MCF 10A (cell line): ENCODE measurements around the gene SMIM11. TPM values are rescaled to one million over a fixed set of nuclear protein-coding genes. Genes with fewer than 3 reads are reported as not detected.
A peak's percentile ranks its signal among the peaks of the same experiment; 100 is the strongest.
"Not testable (repeated sequence)": the region's sequence is repeated elsewhere in the genome, so short reads cannot be mapped to it uniquely, and the experiment has no call there.

Experiments used
- BruUV-seq: library from RNA; stranded (reverse); fragments of 400-500 nt; replicated peaks from 2 replicates; lab custom pipeline; 2021; lab: Mats Ljungman, UMichigan
- CTCF ChIA-PET: fragments of 300-600 bp; sonication (Branson Sonifier 250); formaldehyde crosslinking; extraction: SDS; loops from one replicate; lab custom pipeline; 2021; ENCODE audit warnings: antibody characterized with exemption, inconsistent platforms; lab: Yijun Ruan, JAX
- POLR2A ChIA-PET: fragments of 300-600, 350-650 bp; sonication (Branson Sonifier 250); formaldehyde crosslinking; extraction: SDS; loops from one replicate; lab custom pipeline; 2020; ENCODE audit warnings: antibody characterized with exemption, inconsistent platforms; lab: Yijun Ruan, JAX
- DNase-seq: peaks from one replicate; pipeline ENCODE4 v3.0.0-alpha.2; 2018; ENCODE audit not compliant: unreplicated experiment
- H3K27ac Mint-ChIP-seq: one replicate; pipeline ENCODE4 v1.8.0; 2022; ENCODE audit warnings: mild to moderate bottlenecking, low read depth, mixed read lengths; ENCODE audit not compliant: unreplicated experiment
- H3K27me3 Mint-ChIP-seq: one replicate; pipeline ENCODE4 v1.8.0; 2022; ENCODE audit warnings: mixed read lengths; ENCODE audit not compliant: insufficient read depth, unreplicated experiment
- H3K36me3 Mint-ChIP-seq: one replicate; pipeline ENCODE4 v1.8.0; 2022; ENCODE audit warnings: mild to moderate bottlenecking, moderate library complexity, mixed read lengths; ENCODE audit not compliant: insufficient read depth, unreplicated experiment
- H3K4me1 Mint-ChIP-seq: one replicate; pipeline ENCODE4 v1.8.0; 2022; ENCODE audit warnings: mixed read lengths; ENCODE audit not compliant: insufficient read depth, unreplicated experiment
- H3K4me3 Mint-ChIP-seq: one replicate; pipeline ENCODE4 v1.8.0; 2022; ENCODE audit warnings: mild to moderate bottlenecking, moderate library complexity, mixed read lengths; ENCODE audit not compliant: unreplicated experiment
- H3K9me3 Mint-ChIP-seq: one replicate; pipeline ENCODE4 v1.8.0; 2022; ENCODE audit warnings: mixed read lengths; ENCODE audit not compliant: unreplicated experiment
- intact Hi-C: fragments of 100-400 bp; cut with micrococcal nuclease; formaldehyde crosslinking; loops from 2 replicates; pipeline ENCODE4 v1.14.1; 2022
- total RNA-seq: library from RNA; stranded (reverse); gene quantifications from 2 replicates; pipeline ENCODE4 v1.2.3, GENCODE V29; 2022
- TF ChIP-seq, protein P1 (sequence below): fragments of 200-600 bp; IDR thresholded peaks from one replicate; pipeline ENCODE4 v1.8.0; 2022; ENCODE audit warnings: antibody characterized with exemption, mild to moderate bottlenecking; ENCODE audit not compliant: unreplicated experiment

Gene SMIM11
- total RNA-seq, 1 experiment from 2014 or later, result 6.8 TPM

DNA sequence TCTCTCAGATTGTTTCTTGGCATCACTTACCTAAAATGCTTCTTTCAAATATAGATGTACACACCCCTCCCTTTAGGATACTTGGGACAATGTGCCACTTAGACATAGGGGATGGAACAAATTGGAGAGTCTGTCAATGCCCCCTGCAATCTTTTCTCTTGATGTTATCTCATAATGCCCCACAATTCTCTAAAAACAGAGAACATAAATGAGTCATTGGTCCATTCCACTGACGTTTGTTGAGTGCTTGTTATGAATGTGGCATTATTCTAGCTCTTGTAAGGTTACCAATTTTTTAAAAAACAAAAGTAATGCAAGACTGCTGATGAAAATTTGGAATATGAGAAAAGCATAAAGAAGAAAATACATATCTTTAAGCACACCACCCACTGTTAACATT lies 5.6 kb upstream of the SMIM11 start:
- Mint-ChIP-seq H3K4me3 (no peak overlapping the region), H3K36me3 (no peaks in the 10 kb centered on the region), H3K27ac (no peak overlapping the region), H3K27me3 (no peaks in the 10 kb centered on the region), H3K9me3 (no peaks in the 10 kb centered on the region), H3K4me1 (no peaks in the 10 kb centered on the region)
- CTCF ChIA-PET, result no interaction called here
- TF ChIP-seq, protein P1, sequence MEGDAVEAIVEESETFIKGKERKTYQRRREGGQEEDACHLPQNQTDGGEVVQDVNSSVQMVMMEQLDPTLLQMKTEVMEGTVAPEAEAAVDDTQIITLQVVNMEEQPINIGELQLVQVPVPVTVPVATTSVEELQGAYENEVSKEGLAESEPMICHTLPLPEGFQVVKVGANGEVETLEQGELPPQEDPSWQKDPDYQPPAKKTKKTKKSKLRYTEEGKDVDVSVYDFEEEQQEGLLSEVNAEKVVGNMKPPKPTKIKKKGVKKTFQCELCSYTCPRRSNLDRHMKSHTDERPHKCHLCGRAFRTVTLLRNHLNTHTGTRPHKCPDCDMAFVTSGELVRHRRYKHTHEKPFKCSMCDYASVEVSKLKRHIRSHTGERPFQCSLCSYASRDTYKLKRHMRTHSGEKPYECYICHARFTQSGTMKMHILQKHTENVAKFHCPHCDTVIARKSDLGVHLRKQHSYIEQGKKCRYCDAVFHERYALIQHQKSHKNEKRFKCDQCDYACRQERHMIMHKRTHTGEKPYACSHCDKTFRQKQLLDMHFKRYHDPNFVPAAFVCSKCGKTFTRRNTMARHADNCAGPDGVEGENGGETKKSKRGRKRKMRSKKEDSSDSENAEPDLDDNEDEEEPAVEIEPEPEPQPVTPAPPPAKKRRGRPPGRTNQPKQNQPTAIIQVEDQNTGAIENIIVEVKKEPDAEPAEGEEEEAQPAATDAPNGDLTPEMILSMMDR, result no peak
- DNase-seq, result no peak
- POLR2A ChIA-PET, result no interaction called here
- intact Hi-C loops, result no loop called here
- BruUV-seq, result no TSS peak

DNA sequence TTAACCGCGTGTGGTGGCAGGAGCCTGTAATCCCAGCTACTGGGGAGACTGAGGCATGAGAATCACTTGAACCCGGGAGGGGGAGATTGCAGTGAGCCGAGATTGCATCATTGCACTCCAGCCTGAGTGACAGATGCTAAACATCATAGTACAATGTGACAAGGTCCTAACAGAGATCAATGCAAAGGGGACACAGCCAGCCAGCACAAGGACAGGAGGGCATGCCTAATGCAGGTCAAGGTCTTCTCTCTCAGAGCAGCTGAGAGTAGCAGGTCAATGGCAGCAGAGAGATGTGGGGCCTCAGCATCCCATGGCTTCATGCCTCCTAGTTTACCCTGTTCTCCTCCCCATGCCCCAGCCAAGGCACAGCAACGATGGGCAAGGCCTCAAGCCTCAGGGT lies 3.0 kb upstream of the SMIM11 start:
- Mint-ChIP-seq H3K27ac (no peak overlapping the region), H3K4me3 (no peak overlapping the region), H3K9me3 (no peaks in the 10 kb centered on the region), H3K36me3 (no peaks in the 10 kb centered on the region), H3K4me1 (no peaks in the 10 kb centered on the region), H3K27me3 (no peaks in the 10 kb centered on the region)
- POLR2A ChIA-PET, result no interaction called here
- CTCF ChIA-PET, result interaction anchor here (3.2 kb wide), 1 partner anchor 10 kb away, joined by 12 read pairs; the partner anchor contains the start of gene KCNE2
- TF ChIP-seq, protein P1, result no peak
- no TSS peak for BruUV-seq
- intact Hi-C loops, result no loop called here
- DNase-seq, result no peak

DNA sequence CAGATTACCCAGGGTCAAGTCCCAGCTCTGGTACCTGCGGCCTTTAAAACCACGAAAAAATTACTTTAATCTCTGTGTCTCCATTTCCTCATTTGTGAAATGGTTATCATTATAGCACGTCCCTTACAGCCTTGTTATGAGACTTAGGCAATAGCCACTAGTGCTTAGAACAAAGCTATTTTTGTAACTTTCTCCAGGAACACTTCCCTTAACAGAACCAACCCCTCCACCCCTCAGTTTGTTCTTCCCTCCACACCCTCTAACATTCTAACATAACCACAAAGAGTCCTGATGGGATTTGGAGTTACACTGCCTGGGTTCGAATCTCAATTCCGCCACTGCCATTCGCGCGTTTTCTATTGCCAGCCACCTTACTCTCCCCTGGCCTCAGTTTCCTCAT lies 845 bp upstream of the SMIM11 start:
- H3K27ac Mint-ChIP-seq, intact Hi-C loops, CTCF ChIA-PET, H3K4me1 Mint-ChIP-seq, H3K36me3 Mint-ChIP-seq, H3K4me3 Mint-ChIP-seq, BruUV-seq, H3K27me3 Mint-ChIP-seq, POLR2A ChIA-PET, DNase-seq, H3K9me3 Mint-ChIP-seq: not testable (repeated sequence)

DNA sequence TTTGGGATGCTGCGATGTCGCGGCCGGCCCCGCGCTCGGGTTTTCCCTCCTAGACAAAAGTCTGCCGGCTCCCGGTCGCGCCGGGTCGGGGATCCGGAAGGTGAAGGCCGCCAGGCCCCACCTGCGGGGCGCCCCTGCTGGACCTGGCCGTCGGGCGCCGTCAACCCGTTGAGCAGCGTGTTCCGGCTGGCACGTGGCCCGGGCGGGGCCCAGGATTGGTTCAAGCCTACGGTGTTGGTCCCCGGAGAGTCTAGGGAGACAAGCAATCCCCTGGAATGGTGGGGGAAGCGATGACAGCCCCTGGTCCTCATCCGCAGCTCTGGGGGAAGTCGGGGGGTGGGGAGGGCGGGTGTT lies 289 bp downstream of the SMIM11 start:
- H3K9me3 Mint-ChIP-seq, POLR2A ChIA-PET, DNase-seq, H3K36me3 Mint-ChIP-seq, CTCF ChIA-PET, H3K27ac Mint-ChIP-seq, H3K4me3 Mint-ChIP-seq, H3K4me1 Mint-ChIP-seq, H3K27me3 Mint-ChIP-seq, intact Hi-C loops: not testable (repeated sequence)
- BruUV-seq, result TSS peak; percentile 64

DNA sequence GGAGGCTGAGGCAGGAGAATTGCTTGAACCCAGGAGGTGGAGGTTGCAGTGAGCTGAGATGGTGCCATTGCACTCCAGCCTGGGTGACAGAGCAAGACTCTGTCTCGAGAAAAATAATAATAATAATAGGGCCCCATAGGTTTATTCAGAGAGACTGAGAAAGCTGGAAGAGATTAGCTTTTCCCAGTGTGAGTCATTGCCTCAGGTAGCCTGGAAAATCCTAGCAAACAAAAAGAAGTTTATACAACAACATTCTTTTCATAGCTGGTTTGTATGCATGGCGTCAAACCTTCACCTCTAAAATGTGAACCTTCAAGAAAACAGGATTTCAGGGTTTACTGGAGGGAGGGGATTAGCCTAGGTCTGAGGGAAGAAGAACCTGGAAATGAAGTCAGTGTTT lies 7.8 kb downstream of the SMIM11 start:
- H3K4me1 Mint-ChIP-seq, POLR2A ChIA-PET, H3K27ac Mint-ChIP-seq, H3K4me3 Mint-ChIP-seq, H3K9me3 Mint-ChIP-seq, DNase-seq, BruUV-seq, CTCF ChIA-PET, H3K36me3 Mint-ChIP-seq, intact Hi-C loops, H3K27me3 Mint-ChIP-seq: not testable (repeated sequence)

DNA sequence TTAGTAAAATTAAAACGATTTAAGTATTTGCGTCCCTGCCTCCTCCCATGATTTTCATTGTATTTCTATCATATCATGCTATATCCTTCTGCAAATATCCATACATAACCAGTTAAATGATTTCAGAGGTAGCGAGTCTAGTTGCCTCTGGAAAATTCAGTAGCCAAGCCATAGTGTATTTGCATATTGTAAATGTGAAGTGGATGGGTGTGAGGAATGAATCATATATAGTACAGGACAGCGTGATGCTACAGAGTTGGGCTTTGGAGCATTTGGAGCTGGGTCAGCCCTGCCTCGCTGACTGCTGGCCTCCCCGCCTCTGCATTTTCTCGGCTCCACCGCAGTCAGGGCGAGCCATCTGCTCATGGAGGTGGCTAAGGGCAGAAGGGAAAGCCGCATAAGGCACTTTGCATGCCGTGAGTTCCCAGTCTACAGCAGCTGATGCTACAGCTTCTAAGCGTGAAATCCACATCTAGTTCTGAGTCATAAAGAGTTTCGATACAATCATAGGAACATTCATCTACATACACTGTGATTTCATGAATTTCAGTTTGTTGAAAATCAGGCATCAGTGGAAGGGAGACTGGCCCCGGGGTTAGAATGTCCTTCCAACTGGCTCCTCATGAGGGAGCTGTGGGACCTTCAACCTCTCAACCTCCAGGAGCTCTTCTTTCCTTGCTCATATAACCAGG lies 8.6 kb downstream of the SMIM11 start:
- POLR2A ChIA-PET, intact Hi-C loops: not testable (repeated sequence)

DNA sequence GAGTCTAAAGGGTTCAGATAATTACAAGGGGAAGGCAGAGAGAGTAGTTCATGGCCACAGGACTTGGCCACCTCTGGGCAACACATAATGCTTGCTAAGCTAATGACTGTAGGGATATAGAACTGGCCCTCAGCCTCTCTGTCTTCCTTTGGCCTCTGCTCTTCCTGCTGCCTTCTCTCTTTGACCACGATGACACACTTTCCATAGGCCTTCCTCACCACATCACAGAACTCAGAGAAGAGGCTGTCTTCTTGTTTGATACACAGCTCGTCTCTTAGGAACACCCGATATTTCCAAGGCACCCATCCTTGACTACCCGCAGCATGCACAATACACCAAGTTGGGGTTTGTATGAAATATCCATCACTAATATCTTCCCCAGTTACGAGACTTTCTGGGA lies 25.2 kb downstream of the SMIM11 start:
- POLR2A ChIA-PET, intact Hi-C loops, H3K27me3 Mint-ChIP-seq, H3K9me3 Mint-ChIP-seq, CTCF ChIA-PET, BruUV-seq, H3K27ac Mint-ChIP-seq, DNase-seq, H3K4me3 Mint-ChIP-seq, H3K4me1 Mint-ChIP-seq, H3K36me3 Mint-ChIP-seq: not testable (repeated sequence)

More for the DNA sequence above, 8.6 kb downstream of the SMIM11 start:
- H3K9me3 Mint-ChIP-seq, DNase-seq, H3K4me1 Mint-ChIP-seq, H3K36me3 Mint-ChIP-seq, BruUV-seq, H3K4me3 Mint-ChIP-seq, CTCF ChIA-PET, H3K27me3 Mint-ChIP-seq, H3K27ac Mint-ChIP-seq: not testable (repeated sequence)

DNA sequence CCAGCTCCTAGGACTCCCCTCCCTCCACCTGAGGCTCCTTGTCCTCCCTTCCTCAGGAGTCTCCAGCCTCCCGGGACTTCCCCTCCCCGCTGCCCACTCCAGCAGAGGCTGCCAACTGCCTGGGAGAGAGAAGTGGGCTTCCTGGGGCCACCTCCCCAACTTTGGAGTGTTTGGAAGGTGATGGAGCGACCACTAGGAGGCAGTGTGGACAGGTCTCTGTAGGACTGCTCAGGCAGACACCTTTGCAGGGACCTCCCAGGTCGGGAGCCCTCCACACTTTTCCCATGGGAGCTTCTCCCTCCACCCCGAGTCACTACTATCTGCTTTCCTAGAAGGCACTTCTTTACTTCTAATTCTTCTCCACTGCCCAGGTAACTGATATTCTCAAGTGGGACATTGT lies 29.4 kb downstream of the SMIM11 start:
- H3K4me3 Mint-ChIP-seq, BruUV-seq, H3K27me3 Mint-ChIP-seq, CTCF ChIA-PET, intact Hi-C loops, H3K36me3 Mint-ChIP-seq, POLR2A ChIA-PET, H3K9me3 Mint-ChIP-seq, H3K27ac Mint-ChIP-seq, DNase-seq, H3K4me1 Mint-ChIP-seq: not testable (repeated sequence)
